MM.1S (cell line): Measurements from ENCODE around the gene TMEM271.
"Not testable (repeated sequence)": the region's sequence is repeated elsewhere in the genome, so short reads cannot be mapped to it uniquely, and the experiment has no call there.

ENCODE experiments used
- DNase-seq: peaks from one replicate; pipeline ENCODE4 v3.0.0-alpha.2; 2015
- H2AFZ ChIP-seq: fragments of 300-600 bp; sonication (generic); 2 replicates; pipeline ENCODE4 v1.6.0; 2016; ENCODE audit warnings: antibody characterized with exemption, low read length
- H3F3A ChIP-seq: fragments of 300-600 bp; sonication (generic); 2 replicates; pipeline ENCODE4 v1.6.1; 2016; ENCODE audit warnings: mild to moderate bottlenecking, antibody characterized with exemption, low read length, moderate library complexity, mixed read lengths; ENCODE audit not compliant: insufficient read depth
- H3K27ac ChIP-seq: fragments of 300-600 bp; sonication (generic); 2 replicates; pipeline ENCODE4 v1.5.1; 2016; ENCODE audit warnings: mild to moderate bottlenecking, low read length
- H3K27me3 ChIP-seq: fragments of 300-600 bp; sonication (generic); replicated peaks from 2 replicates; pipeline ENCODE4 v1.6.0; 2016; ENCODE audit warnings: low read length; ENCODE audit not compliant: insufficient read depth
- H3K36me3 ChIP-seq: fragments of 300-600 bp; sonication (generic); replicated peaks from 2 replicates; pipeline ENCODE4 v1.6.1; 2016; ENCODE audit warnings: mild to moderate bottlenecking, low read length, mixed read lengths; ENCODE audit not compliant: insufficient read depth
- H3K4me1 ChIP-seq: fragments of 300-600 bp; sonication (generic); 2 replicates; pipeline ENCODE4 v1.6.1; 2016; ENCODE audit warnings: low read length, mixed read lengths
- H3K4me2 ChIP-seq: fragments of 300-600 bp; sonication (generic); 2 replicates; pipeline ENCODE4 v1.6.0; 2016; ENCODE audit warnings: low read depth, low read length
- H3K4me3 ChIP-seq: fragments of 300-600 bp; sonication (generic); 2 replicates; pipeline ENCODE4 v1.5.1; 2016; ENCODE audit warnings: low read length, mixed read lengths
- H3K79me2 ChIP-seq: fragments of 300-600 bp; sonication (generic); 2 replicates; pipeline ENCODE4 v1.6.1; 2016; ENCODE audit warnings: mixed run types, low read length, mixed read lengths
- H3K9ac ChIP-seq: fragments of 300-600 bp; sonication (generic); 2 replicates; pipeline ENCODE4 v1.6.1; 2016; ENCODE audit warnings: low read length, mixed read lengths
- H3K9me2 ChIP-seq: fragments of 300-600 bp; sonication (generic); replicated peaks from 2 replicates; pipeline ENCODE4 v1.6.1; 2016; ENCODE audit warnings: mild to moderate bottlenecking, low read length, mixed read lengths; ENCODE audit not compliant: insufficient read depth
- H3K9me3 ChIP-seq: fragments of 300-600 bp; sonication (generic); replicated peaks from 2 replicates; pipeline ENCODE4 v1.6.1; 2016; ENCODE audit warnings: mild to moderate bottlenecking, low read length, mixed read lengths; ENCODE audit not compliant: insufficient read depth
- H4K20me1 ChIP-seq: fragments of 300-600 bp; sonication (generic); 2 replicates; pipeline ENCODE4 v1.6.1; 2016; ENCODE audit warnings: mild to moderate bottlenecking, low read length, moderate library complexity, mixed read lengths; ENCODE audit not compliant: insufficient read depth
- EZH2 ChIP-seq: fragments of 300-600 bp; sonication (generic); optimal IDR thresholded peaks from 2 replicates; pipeline ENCODE3; 2017; ENCODE audit warnings: low read depth, mild to moderate bottlenecking, antibody characterized with exemption, low read length, mixed read lengths
- EZH2phosphoT487 ChIP-seq: fragments of 300-600 bp; sonication (generic); IDR thresholded peaks from 2 replicates; pipeline ENCODE4 v1.6.1; 2018; ENCODE audit warnings: antibody characterized with exemption, low read length
- TF ChIP-seq, protein P1 (sequence below): fragments of 300-600 bp; sonication (generic); IDR thresholded peaks from 2 replicates; pipeline ENCODE4 v1.5.1; 2016; ENCODE audit warnings: antibody characterized with exemption, low read length, mixed read lengths

The TMEM271 gene

DNA sequence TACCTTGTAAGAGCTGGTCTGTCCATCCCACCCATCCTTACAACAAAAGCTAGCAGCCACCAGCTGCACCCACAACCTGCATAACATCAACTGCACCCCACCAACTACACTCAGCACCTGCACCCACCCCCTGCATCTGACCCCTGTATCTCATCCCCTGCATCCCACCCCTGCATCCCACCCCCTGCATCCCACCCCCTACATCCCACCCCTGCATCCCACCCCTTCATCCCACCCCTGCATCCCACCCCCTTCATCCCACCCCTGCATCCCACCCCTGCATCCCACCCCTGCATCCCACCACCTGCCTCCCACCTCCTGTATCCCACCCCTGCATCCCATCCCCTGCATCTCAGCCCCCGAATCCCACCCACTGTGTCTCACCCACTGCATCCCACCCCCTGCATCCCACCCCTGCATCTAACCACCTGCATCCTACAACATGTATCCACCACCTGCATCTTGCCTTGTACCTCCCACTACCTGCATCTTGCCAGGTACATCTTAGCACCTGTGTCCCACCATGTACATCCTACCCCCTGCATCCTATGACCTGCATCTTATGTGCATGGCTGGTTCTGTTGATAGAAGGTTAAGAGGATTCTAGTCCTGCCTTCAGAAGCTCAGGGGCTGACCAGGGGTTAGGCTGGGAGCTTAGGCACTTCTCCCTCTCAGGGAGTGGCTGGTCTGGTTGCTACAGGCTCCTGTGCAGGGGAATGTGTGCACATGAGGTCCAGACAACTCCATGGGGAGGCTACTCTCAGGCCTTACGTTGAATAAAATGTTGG, 9.4 kb downstream of the TMEM271 start:
- Histone ChIP-seq H3F3A (no peaks in the 10 kb centered on the region), H3K4me1 (no peaks in the 10 kb centered on the region), H2AFZ (no peak overlapping the region), H3K79me2 (no peaks in the 10 kb centered on the region), H3K4me2 (no peak overlapping the region), H3K9me2 (no peaks in the 10 kb centered on the region), H4K20me1 (no peaks in the 10 kb centered on the region), H3K9me3 (no peaks in the 10 kb centered on the region), H3K27me3 (no peaks in the 10 kb centered on the region), H3K9ac (no peak overlapping the region), H3K27ac (no peak overlapping the region), H3K4me3 (no peak overlapping the region), H3K36me3 (no peaks in the 10 kb centered on the region)
- TF ChIP-seq, protein P1, sequence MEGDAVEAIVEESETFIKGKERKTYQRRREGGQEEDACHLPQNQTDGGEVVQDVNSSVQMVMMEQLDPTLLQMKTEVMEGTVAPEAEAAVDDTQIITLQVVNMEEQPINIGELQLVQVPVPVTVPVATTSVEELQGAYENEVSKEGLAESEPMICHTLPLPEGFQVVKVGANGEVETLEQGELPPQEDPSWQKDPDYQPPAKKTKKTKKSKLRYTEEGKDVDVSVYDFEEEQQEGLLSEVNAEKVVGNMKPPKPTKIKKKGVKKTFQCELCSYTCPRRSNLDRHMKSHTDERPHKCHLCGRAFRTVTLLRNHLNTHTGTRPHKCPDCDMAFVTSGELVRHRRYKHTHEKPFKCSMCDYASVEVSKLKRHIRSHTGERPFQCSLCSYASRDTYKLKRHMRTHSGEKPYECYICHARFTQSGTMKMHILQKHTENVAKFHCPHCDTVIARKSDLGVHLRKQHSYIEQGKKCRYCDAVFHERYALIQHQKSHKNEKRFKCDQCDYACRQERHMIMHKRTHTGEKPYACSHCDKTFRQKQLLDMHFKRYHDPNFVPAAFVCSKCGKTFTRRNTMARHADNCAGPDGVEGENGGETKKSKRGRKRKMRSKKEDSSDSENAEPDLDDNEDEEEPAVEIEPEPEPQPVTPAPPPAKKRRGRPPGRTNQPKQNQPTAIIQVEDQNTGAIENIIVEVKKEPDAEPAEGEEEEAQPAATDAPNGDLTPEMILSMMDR, result no peak
- TF ChIP-seq EZH2 (no peak), EZH2phosphoT487 (no peak)
- DNase-seq, result no peak

DNA sequence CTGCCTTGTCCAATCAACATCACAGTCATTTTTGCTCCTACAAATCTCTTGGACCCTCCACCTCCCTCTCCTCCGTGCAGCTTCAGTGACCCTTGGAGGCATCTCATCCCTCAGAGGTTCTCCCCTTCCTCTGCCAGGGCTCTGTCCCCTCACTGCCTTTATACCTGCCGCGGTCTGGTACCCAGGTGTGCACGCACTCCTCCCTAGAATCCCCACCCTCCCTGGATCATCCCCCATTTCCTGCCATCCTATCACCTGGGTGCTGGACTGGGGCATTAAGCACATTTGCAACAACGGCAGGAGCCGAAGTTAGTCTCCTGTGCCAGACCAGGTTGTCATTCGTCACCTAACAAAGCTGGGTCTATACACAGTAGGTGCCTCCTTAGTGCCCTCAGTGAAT, 10.1 kb downstream of the TMEM271 start:
- Histone ChIP-seq H3K4me2 (no peak overlapping the region), H3K9ac (no peak overlapping the region), H4K20me1 (no peaks in the 10 kb centered on the region), H3K27ac (no peak overlapping the region), H3K36me3 (no peaks in the 10 kb centered on the region), H3K27me3 (no peaks in the 10 kb centered on the region), H3K79me2 (no peaks in the 10 kb centered on the region), H3K9me3 (no peaks in the 10 kb centered on the region), H3K4me1 (no peaks in the 10 kb centered on the region), H3K9me2 (no peaks in the 10 kb centered on the region), H2AFZ (no peak overlapping the region), H3F3A (no peaks in the 10 kb centered on the region), H3K4me3 (no peak overlapping the region)
- DNase-seq, result no peak
- TF ChIP-seq EZH2phosphoT487 (no peak), EZH2 (no peak)

DNA sequence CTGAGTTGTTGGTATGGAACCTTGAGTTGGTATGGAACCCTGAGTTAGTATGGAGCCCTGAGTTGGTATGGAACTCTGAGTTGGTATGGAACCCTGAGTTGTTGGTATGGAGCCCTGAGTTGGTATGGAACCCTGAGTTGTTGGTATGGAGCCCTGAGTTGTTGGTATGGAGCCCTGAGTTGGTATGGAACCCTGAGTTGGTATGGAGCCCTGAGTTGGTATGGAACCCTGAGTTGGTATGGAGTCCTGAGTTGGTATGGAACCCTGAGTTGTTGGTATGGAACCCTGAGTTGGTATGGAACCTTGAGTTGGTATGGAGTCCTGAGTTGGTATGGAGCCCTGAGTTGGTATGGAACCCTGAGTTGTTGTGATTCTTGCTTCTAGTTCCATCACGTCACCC, 10.5 kb downstream of the TMEM271 start:
- H3K4me3 ChIP-seq, H3K4me2 ChIP-seq, H3K27ac ChIP-seq, DNase-seq, H3F3A ChIP-seq, H3K9me3 ChIP-seq, H4K20me1 ChIP-seq, H3K9ac ChIP-seq, H3K27me3 ChIP-seq, H3K36me3 ChIP-seq, H3K79me2 ChIP-seq, H2AFZ ChIP-seq, H3K9me2 ChIP-seq, H3K4me1 ChIP-seq: not testable (repeated sequence)

DNA sequence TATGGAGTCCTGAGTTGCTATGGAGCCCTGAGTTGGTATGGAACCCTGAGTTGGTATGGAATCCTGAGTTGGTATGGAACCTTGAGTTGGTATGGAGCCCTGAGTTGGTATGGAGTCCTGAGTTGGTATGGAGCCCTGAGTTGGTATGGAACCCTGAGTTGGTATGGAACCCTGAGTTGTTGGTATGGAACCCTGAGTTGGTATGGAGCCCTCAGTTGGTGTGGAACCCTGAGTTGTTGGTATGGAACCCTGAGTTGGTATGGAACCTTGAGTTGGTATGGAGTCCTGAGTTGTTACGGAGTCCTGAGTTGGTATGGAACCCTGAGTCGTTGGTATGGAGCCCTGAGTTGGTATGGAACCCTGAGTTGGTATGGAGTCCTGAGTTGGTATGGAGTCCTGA, 13.6 kb downstream of the TMEM271 start:
- H3K27ac ChIP-seq, H3K79me2 ChIP-seq, H3K4me2 ChIP-seq, H2AFZ ChIP-seq, DNase-seq, H3F3A ChIP-seq, H3K4me1 ChIP-seq, H3K9me3 ChIP-seq, H3K9ac ChIP-seq, H4K20me1 ChIP-seq, H3K4me3 ChIP-seq, H3K27me3 ChIP-seq, H3K36me3 ChIP-seq, H3K9me2 ChIP-seq: not testable (repeated sequence)

DNA sequence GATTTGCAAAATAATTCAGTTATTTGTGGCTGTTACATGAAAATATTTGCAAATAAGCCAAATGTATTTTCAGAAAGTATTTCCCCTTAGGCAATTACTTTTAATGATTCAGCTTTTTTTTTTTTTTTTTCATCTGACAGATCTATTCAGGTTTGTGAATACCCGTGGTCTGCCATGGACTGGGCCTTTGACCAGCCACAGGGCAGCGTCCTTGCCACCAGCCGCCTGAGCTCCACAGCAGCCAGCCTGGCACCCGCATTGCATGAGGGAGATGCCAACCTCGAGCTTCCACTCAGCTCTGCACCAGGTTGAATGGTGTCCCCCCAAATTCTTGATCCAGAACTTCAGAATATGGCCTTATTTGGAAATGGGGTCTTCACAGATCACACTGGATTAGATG, 14.7 kb downstream of the TMEM271 start:
- DNase-seq, result no peak
- Histone ChIP-seq H3K79me2 (no peaks in the 10 kb centered on the region), H3K27me3 (no peaks in the 10 kb centered on the region), H3K9ac (no peak overlapping the region), H3K27ac (no peak overlapping the region), H3K9me2 (no peaks in the 10 kb centered on the region), H3F3A (no peaks in the 10 kb centered on the region), H2AFZ (no peak overlapping the region), H3K4me3 (no peak overlapping the region), H4K20me1 (no peaks in the 10 kb centered on the region), H3K9me3 (no peaks in the 10 kb centered on the region), H3K4me1 (no peaks in the 10 kb centered on the region), H3K36me3 (no peaks in the 10 kb centered on the region), H3K4me2 (no peak overlapping the region)
- TF ChIP-seq, protein P1, result no peak
- no peak for TF ChIP-seq EZH2phosphoT487
- no peak for TF ChIP-seq EZH2
